Mucosa of descending colon (tissue), 3 donors: ENCODE measurements around the gene ANKRD34B. TPM values are rescaled to one million over a fixed set of nuclear protein-coding genes. Genes with fewer than 3 reads are reported as not detected.

Source experiments
- total RNA-seq, 3 donors: library from RNA; stranded (reverse); fragmentation: NEBNext Ultra II Directional in 2 of 3; extraction: Animal tissue kit (Norgen Biotek cat#: 25700) in 2 of 3; gene quantifications; one replicate each; pipeline versions ENCODE4 v1.2.1 to v1.2.4, GENCODE V29; 2021 to 2023
- donor health status: DM: no; HTN: no; CAD: no; lungs with moderate emphysema.
- donor health status: DM: no; HTN: no; CAD: no.
- donor health status: DM: no; HTN: yes; CAD: no.

The ANKRD34B gene
- total RNA-seq, 3 donors from 2014 or later: not detected

Other genes with a start within 250 kb of the ANKRD34B start
- gene ZFYVE16, start 162.2 kb downstream of the ANKRD34B start, total RNA-seq: 10 to 100 TPM; 32.4 to 56.9 (median 52.2) TPM
- 1 to 10 TPM; 1.2 to 3.2 (median 1.5) TPM for gene FAM151B, start 82.2 kb downstream of the ANKRD34B start, total RNA-seq
- 10 to 100 TPM; 16.8 to 20.0 (median 17.1) TPM for gene MSH3, start 84.4 kb upstream of the ANKRD34B start, total RNA-seq
- 10 to 100 TPM; 15.3 to 35.9 (median 18.6) TPM for gene DHFR, start 84.7 kb upstream of the ANKRD34B start, total RNA-seq